COR-L47 (cell line): Measurements from ENCODE around the gene ID2.

Experiments used
- DNase-seq: peaks from one replicate; lab custom pipeline; 2025; lab: John Stamatoyannopoulos, UW

The ID2 gene

GRCh38 chr2:8670580-8670979 lies 11.3 kb upstream of the ID2 start:
- no peak for DNase-seq

- no peak for DNase-seq
These were observed 10.7 kb upstream of the ID2 start for GRCh38 chr2:8671176-8671575.

GRCh38 chr2:8671802-8672201 lies 10.1 kb upstream of the ID2 start:
- no peak for DNase-seq

GRCh38 chr2:8672940-8673339 lies 8.9 kb upstream of the ID2 start:
- no peak for DNase-seq

- no peak for DNase-seq
These were observed 8.5 kb upstream of the ID2 start for GRCh38 chr2:8673381-8673780.

GRCh38 chr2:8674420-8675009 lies 7.3 kb upstream of the ID2 start:
- no peak for DNase-seq

- no peak for DNase-seq
These were observed 6.3 kb upstream of the ID2 start for GRCh38 chr2:8675543-8675942.

GRCh38 chr2:8676191-8676920 lies 5.5 kb upstream of the ID2 start:
- no peak for DNase-seq

GRCh38 chr2:8676921-8677645 lies 4.8 kb upstream of the ID2 start:
- DNase-seq = no peak

GRCh38 chr2:8677646-8678592 lies 3.9 kb upstream of the ID2 start:
- DNase-seq = peak; percentile 74

- peak; percentile 99 for DNase-seq
These were observed 2.9 kb upstream of the ID2 start for GRCh38 chr2:8678731-8679566.

- DNase-seq = no peak
These were observed 2.4 kb upstream of the ID2 start for GRCh38 chr2:8679567-8679826.

- peak; percentile 69 for DNase-seq
These were observed 1.8 kb upstream of the ID2 start for GRCh38 chr2:8679827-8680731.

- DNase-seq = peak; percentile 80
These were observed 765 bp upstream of the ID2 start for GRCh38 chr2:8680822-8681760.

GRCh38 chr2:8682719-8683667 lies 1.1 kb downstream of the ID2 start:
- peak; percentile 49 for DNase-seq

GRCh38 chr2:8684540-8684877 lies 2.7 kb downstream of the ID2 start:
- peak; percentile 44 for DNase-seq

GRCh38 chr2:8684878-8685696 lies 3.2 kb downstream of the ID2 start:
- peak; percentile 66 for DNase-seq
